Esophagus muscularis mucosa (tissue), 4 donors: ENCODE measurements around the gene TCN1. TPM values are rescaled to one million over a fixed set of nuclear protein-coding genes. Genes with fewer than 3 reads are reported as not detected.
"Not testable (repeated sequence)": the region's sequence is repeated elsewhere in the genome, so short reads cannot be mapped to it uniquely, and the experiment has no call there.

Source experiments
- DNase-seq: peaks from one replicate; pipeline ENCODE4 v3.0.0-alpha.2; 2017; ENCODE audit errors: extremely low spot score
- H3K27ac ChIP-seq, 4 donors: fragments of 200-600 bp; sonication (generic); replicated peaks in 1 of 4; 1 replicate in 3 of 4; 2 replicates in 1 of 4; pipeline ENCODE4 v1.5.1; 2016 to 2019; ENCODE audit warnings: mild to moderate bottlenecking in 1 of 4
- H3K27me3 ChIP-seq, 4 donors: fragments of 200-600 bp; sonication (generic); one replicate each; pipeline versions ENCODE4 v1.5.1 to v1.6.0; 2016 to 2019
- H3K36me3 ChIP-seq, 4 donors: fragments of 200-600 bp; sonication (generic); one replicate each; pipeline ENCODE4 v1.5.1; 2016 to 2019
- H3K4me1 ChIP-seq, 4 donors: fragments of 200-600 bp; sonication (generic); one replicate each; pipeline ENCODE4 v1.5.1; 2016 to 2019
- H3K4me3 ChIP-seq, 4 donors: fragments of 200-600 bp; sonication (generic); 1 replicate in 2 of 4; 2 replicates in 2 of 4; pipeline ENCODE4 v1.5.1; 2016 to 2019; ENCODE audit warnings: mild to moderate bottlenecking in 4 of 4, moderate library complexity in 1 of 4
- H3K9me3 ChIP-seq, 4 donors: fragments of 200-600 bp; sonication (generic); 1 replicate in 3 of 4; 2 replicates in 1 of 4; pipeline ENCODE4 v1.5.1; 2016 to 2019
- EP300 ChIP-seq: sonication (generic); formaldehyde crosslinking; IDR thresholded peaks from one replicate; pipeline ENCODE4 v1.6.1; 2017; ENCODE audit warnings: antibody characterized with exemption
- POLR2A ChIP-seq: fragments of 450-650 bp; IDR thresholded peaks from one replicate; pipeline ENCODE4 v1.6.1; 2017; ENCODE audit warnings: antibody characterized with exemption, moderate library complexity, mild to moderate bottlenecking, low read depth
- POLR2AphosphoS5 ChIP-seq, 2 donors: sonication (generic); formaldehyde crosslinking; IDR thresholded peaks; one replicate each; pipeline ENCODE4 v1.6.1; 2017; ENCODE audit warnings: antibody characterized with exemption in 2 of 2
- WGBS: methylation state at CpG from one replicate; pipeline ENCODE4 v1.1.5; 2018; 5-methylcytosine and 5-hydroxymethylcytosine counted together
- intact Hi-C: fragments of 100-400 bp; cut with DNase I; formaldehyde crosslinking; loops from one replicate; pipeline ENCODE4 v1.15.1; 2023
- total RNA-seq, 4 donors: library from RNA; depleted of rRNA; stranded (reverse); fragments of >200 nt; gene quantifications; one replicate each; pipeline versions ENCODE4 v1.1.0 to v1.2.1, GENCODE V29; 2016
- TF ChIP-seq, protein P1 (sequence below), 3 experiments: fragments of 200-600 bp in 2 of 3; fragments of 450-650 bp in 1 of 3; sonication (generic) in 2 of 3; IDR thresholded peaks; one replicate each; pipeline ENCODE4 v1.5.1; 2017 to 2019; ENCODE audit warnings: antibody characterized with exemption in 3 of 3, mild to moderate bottlenecking in 2 of 3, moderate library complexity in 1 of 3

TCN1 gene
- total RNA-seq, 4 donors from 2014 or later, result 0.66 TPM; not detected in 3

DNA sequence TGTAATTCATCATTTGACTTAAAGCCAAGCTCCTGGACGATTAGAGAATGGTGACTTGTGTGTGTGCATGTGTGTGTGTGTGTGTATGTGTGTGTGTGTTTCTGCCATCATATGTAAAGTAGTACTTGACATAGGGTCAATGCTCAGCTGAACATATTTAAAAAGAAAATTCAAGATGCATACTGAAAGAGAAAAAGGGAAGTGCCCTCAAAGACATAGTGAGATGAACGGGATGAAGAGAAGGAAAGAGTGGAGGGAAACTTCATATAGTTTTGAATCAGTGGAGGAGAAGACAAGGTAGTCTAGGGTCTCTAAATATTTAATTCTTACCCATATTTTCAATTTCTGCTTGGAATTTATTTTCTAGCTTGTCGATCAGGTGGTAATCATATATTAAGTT is 4.0 kb downstream of the TCN1 start:
- Histone ChIP-seq H3K4me1 (no peaks in the 10 kb centered on the region), H3K4me3 (no peak overlapping the region), H3K27me3 (no peaks in the 10 kb centered on the region), H3K36me3 (no peaks in the 10 kb centered on the region), H3K9me3 (no peaks in the 10 kb centered on the region), H3K27ac (no peak overlapping the region)
- TF ChIP-seq, protein P1, sequence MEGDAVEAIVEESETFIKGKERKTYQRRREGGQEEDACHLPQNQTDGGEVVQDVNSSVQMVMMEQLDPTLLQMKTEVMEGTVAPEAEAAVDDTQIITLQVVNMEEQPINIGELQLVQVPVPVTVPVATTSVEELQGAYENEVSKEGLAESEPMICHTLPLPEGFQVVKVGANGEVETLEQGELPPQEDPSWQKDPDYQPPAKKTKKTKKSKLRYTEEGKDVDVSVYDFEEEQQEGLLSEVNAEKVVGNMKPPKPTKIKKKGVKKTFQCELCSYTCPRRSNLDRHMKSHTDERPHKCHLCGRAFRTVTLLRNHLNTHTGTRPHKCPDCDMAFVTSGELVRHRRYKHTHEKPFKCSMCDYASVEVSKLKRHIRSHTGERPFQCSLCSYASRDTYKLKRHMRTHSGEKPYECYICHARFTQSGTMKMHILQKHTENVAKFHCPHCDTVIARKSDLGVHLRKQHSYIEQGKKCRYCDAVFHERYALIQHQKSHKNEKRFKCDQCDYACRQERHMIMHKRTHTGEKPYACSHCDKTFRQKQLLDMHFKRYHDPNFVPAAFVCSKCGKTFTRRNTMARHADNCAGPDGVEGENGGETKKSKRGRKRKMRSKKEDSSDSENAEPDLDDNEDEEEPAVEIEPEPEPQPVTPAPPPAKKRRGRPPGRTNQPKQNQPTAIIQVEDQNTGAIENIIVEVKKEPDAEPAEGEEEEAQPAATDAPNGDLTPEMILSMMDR (IDR thresholded peaks at IDR 0.05), result no peak
- TF ChIP-seq POLR2A (no peak), POLR2AphosphoS5 (IDR thresholded peaks at IDR 0.05) (no peak), EP300 (no peak)
- intact Hi-C loops, result no loop called here
- no peak for DNase-seq
- 69% methylated on average over 3 of the region's 3 CpGs for WGBS

DNA sequence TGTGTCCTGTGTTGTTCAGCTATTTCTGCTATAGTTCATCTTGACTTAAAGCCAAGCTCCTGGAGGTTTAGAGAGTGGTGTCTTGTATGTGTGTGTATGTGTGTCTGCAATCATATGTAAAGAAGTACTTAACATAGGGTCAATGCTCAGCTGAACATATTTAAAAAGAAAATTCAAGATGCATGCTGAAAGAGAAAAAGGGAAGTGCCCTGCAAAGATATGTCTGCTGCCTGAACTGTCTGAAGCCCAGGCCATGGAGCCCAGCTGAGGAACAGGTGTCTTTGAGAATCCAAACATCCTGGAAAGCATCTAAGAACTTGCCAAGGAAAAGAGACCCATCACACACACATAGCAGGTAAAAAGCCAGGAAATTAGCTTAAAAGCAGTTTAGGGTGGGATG is 6.6 kb downstream of the TCN1 start:
- Histone ChIP-seq H3K4me3 (no peak overlapping the region), H3K36me3 (no peaks in the 10 kb centered on the region), H3K27me3 (no peaks in the 10 kb centered on the region), H3K9me3 (no peaks in the 10 kb centered on the region), H3K4me1 (no peaks in the 10 kb centered on the region), H3K27ac (no peak overlapping the region)
- intact Hi-C loops, result no loop called here
- TF ChIP-seq, protein P1 (IDR thresholded peaks at IDR 0.05), result no peak
- TF ChIP-seq POLR2A (no peak), EP300 (no peak), POLR2AphosphoS5 (IDR thresholded peaks at IDR 0.05) (no peak)
- DNase-seq, result no peak

GRCh38 chr11:59857439-59858434 is 8.6 kb downstream of the TCN1 start:
- H3K27me3 ChIP-seq, result no peaks in the 10 kb centered on the region
- intact Hi-C loops, result no loop called here
- TF ChIP-seq, protein P1 (IDR thresholded peaks at IDR 0.05), result no peak
- no peak for TF ChIP-seq POLR2A
- TF ChIP-seq POLR2AphosphoS5 (IDR thresholded peaks at IDR 0.05), result no peak
- TF ChIP-seq EP300, result no peak
- no peak overlapping the region for H3K4me3 ChIP-seq
- H3K36me3 ChIP-seq, result no peaks in the 10 kb centered on the region
- no peaks in the 10 kb centered on the region for H3K9me3 ChIP-seq
- no peaks in the 10 kb centered on the region for H3K4me1 ChIP-seq
- WGBS, result 67% methylated on average over 10 of the region's 10 CpGs
- H3K27ac ChIP-seq, result no peak overlapping the region
- no peak for DNase-seq

GRCh38 chr11:59854871-59855270 is 11.4 kb downstream of the TCN1 start:
- H3K9me3 ChIP-seq, result no peaks in the 10 kb centered on the region
- no peak overlapping the region for H3K27ac ChIP-seq
- H3K4me3 ChIP-seq, result no peak overlapping the region
- H3K36me3 ChIP-seq, result no peaks in the 10 kb centered on the region
- no peaks in the 10 kb centered on the region for H3K4me1 ChIP-seq
- no peak for DNase-seq
- no peaks in the 10 kb centered on the region for H3K27me3 ChIP-seq
- no peak for TF ChIP-seq POLR2A
- TF ChIP-seq, protein P1 (IDR thresholded peaks at IDR 0.05), result no peak
- no peak for TF ChIP-seq POLR2AphosphoS5 (IDR thresholded peaks at IDR 0.05)
- TF ChIP-seq EP300, result no peak
- WGBS, result 48% methylated on average over 2 of the region's 2 CpGs
- intact Hi-C loops, result no loop called here

DNA sequence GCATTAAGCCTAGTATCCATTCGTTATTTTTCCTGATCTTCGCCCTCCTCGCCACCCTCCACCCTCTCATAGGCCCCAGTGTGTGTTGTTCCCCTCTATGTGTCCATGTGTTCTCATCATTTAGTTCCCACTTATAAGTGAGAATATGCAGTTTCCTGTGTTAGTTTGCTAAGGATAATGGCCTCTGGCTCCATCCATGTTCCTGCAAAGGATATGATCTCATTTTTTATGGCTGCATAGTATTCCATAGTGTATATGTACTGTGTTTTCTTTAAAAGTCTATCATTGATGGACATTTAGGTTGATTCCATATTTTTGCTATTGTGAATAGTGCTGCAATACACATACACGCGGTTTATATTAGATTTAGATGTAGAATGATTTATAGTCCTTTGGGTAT is 14.9 kb downstream of the TCN1 start:
- H3K9me3 ChIP-seq, H3K36me3 ChIP-seq, H3K4me3 ChIP-seq, H3K27me3 ChIP-seq, DNase-seq, intact Hi-C loops, H3K27ac ChIP-seq, H3K4me1 ChIP-seq: not testable (repeated sequence)
- 89% methylated on average over 5 of the region's 5 CpGs for WGBS

- DNase-seq, H3K9me3 ChIP-seq, H3K4me1 ChIP-seq, H3K36me3 ChIP-seq, intact Hi-C loops, H3K4me3 ChIP-seq, H3K27ac ChIP-seq, H3K27me3 ChIP-seq: not testable (repeated sequence)
- 94% methylated on average over 2 of the region's 2 CpGs for WGBS
These were observed 16.7 kb downstream of the TCN1 start for GRCh38 chr11:59849551-59849950.
